Stimulated activated CD4-positive, alpha-beta T cell treated with anti-CD3 and anti-CD28 coated beads, Interleukin-4, amount 100 ng/mL, for 48 hours (primary cell): ENCODE results near the gene HPN.
"Not testable (repeated sequence)": the region's sequence is repeated elsewhere in the genome, so short reads cannot be mapped to it uniquely, and the experiment has no call there.

Experiments used
- DNase-seq, 2 donors: peaks; one replicate each; pipeline ENCODE4 v3.0.0-alpha.2; 2020; ENCODE audit warnings: low read depth in 2 of 2

Gene HPN

GRCh38 chr19:35009424-35010415 is 31.8 kb upstream of the HPN start:
- no peak for DNase-seq

- DNase-seq = no peak
Observed at GRCh38 chr19:35011091-35011689, 30.3 kb upstream of the HPN start.

GRCh38 chr19:35011737-35012682 is 29.5 kb upstream of the HPN start:
- no peak for DNase-seq

- peak; percentile 69 to 82 for DNase-seq
Observed at GRCh38 chr19:35013041-35013819, 28.3 kb upstream of the HPN start.

GRCh38 chr19:35013820-35014754 is 27.4 kb upstream of the HPN start:
- no peak for DNase-seq

- DNase-seq = not testable (repeated sequence)
Observed at GRCh38 chr19:35014774-35015173, 26.7 kb upstream of the HPN start.

- no peak for DNase-seq
Observed at GRCh38 chr19:35015270-35015953, 26.1 kb upstream of the HPN start.

GRCh38 chr19:35015954-35016351 is 25.6 kb upstream of the HPN start:
- no peak for DNase-seq

- DNase-seq = no peak
Observed at GRCh38 chr19:35017507-35017906, 24.0 kb upstream of the HPN start.

- no peak for DNase-seq
Observed at GRCh38 chr19:35018379-35018778, 23.1 kb upstream of the HPN start.

GRCh38 chr19:35019144-35019543 is 22.4 kb upstream of the HPN start:
- DNase-seq = no peak

- no peak for DNase-seq
Observed at GRCh38 chr19:35021016-35021415, 20.5 kb upstream of the HPN start.

- DNase-seq = no peak
Observed at GRCh38 chr19:35021596-35021995, 19.9 kb upstream of the HPN start.

GRCh38 chr19:35022460-35022859 is 19.1 kb upstream of the HPN start:
- no peak for DNase-seq

- DNase-seq = no peak
Observed at GRCh38 chr19:35023428-35023827, 18.1 kb upstream of the HPN start.

- no peak for DNase-seq
Observed at GRCh38 chr19:35024095-35024494, 17.4 kb upstream of the HPN start.

- no peak for DNase-seq
Observed at GRCh38 chr19:35025969-35026368, 15.6 kb upstream of the HPN start.

GRCh38 chr19:35026418-35026817 is 15.1 kb upstream of the HPN start:
- no peak for DNase-seq

GRCh38 chr19:35027009-35027408 is 14.5 kb upstream of the HPN start:
- no peak for DNase-seq
